GM12878 (cell line): ENCODE results near the gene CD248. TPM values are rescaled to one million over a fixed set of nuclear protein-coding genes. Genes with fewer than 3 reads are reported as not detected.

Source experiments
- ATAC-seq: fragments of 200-7000 bp; cut with Tn5 transposase; 3 replicates; pipeline ENCODE4 v1.9.1; 2020; ENCODE audit warnings: mild to moderate bottlenecking, moderate library complexity
- BruUV-seq: library from RNA; stranded (reverse); fragments of 400-500 nt; replicated peaks from 2 replicates; lab custom pipeline; 2021; lab: Mats Ljungman, UMichigan
- CTCF ChIA-PET: fragments of 300-600 bp; sonication (Branson Sonifier 250); formaldehyde crosslinking; extraction: SDS; loops from one replicate; lab custom pipeline; 2021; ENCODE audit warnings: inconsistent platforms; lab: Yijun Ruan, JAX
- POLR2A ChIA-PET: fragments of 350-600 bp; formaldehyde crosslinking; extraction: SDS; loops from one replicate; lab custom pipeline; 2021; ENCODE audit warnings: inconsistent platforms; lab: Charles Lee
- RAD21 ChIA-PET: fragments of 300-600 bp; sonication (Branson Sonifier 250); formaldehyde crosslinking; loops from one replicate; lab custom pipeline; 2023; ENCODE audit warnings: antibody characterized with exemption; ENCODE audit not compliant: unreplicated experiment; lab: Charles Lee
- SMC1A ChIA-PET: fragments of 300-600 bp; sonication (Branson Sonifier 250); formaldehyde crosslinking; loops from one replicate; lab custom pipeline; 2023; ENCODE audit not compliant: unreplicated experiment, uncharacterized antibody; lab: Charles Lee
- DNase-seq: peaks from one replicate; pipeline ENCODE4 v3.0.0-alpha.2; 2011; ENCODE audit warnings: low read depth, low spot score
- FAIRE-seq: peaks from 3 replicates; lab custom pipeline; 2011; peaks lifted over from hg19 to GRCh38; lab: Jason Lieb, UNC
- H2AFZ ChIP-seq: 2 replicates; pipeline ENCODE4 v1.6.0; 2011; ENCODE audit warnings: low read depth, low read length, control low read depth; ENCODE audit not compliant: control insufficient read depth
- H3K27ac ChIP-seq: 2 replicates; pipeline ENCODE4 v1.5.1; 2011; ENCODE audit warnings: control low read depth; ENCODE audit not compliant: control insufficient read depth, insufficient read depth
- H3K27me3 ChIP-seq, 2 experiments: replicated peaks in 1 of 2; 2 replicates each; pipeline versions ENCODE4 v1.6.0 to v1.6.1; 2011; ENCODE audit warnings: low read length in 1 of 2; ENCODE audit not compliant: control insufficient read depth in 2 of 2, insufficient read depth in 2 of 2
- H3K36me3 ChIP-seq, 2 experiments: 2 replicates each; pipeline ENCODE4 v1.5.1; 2011; ENCODE audit warnings: low read length in 1 of 2; ENCODE audit not compliant: control insufficient read depth in 2 of 2, insufficient read depth in 2 of 2
- H3K4me1 ChIP-seq: 2 replicates; pipeline ENCODE4 v1.6.1; 2011; ENCODE audit warnings: mild to moderate bottlenecking, low read length, moderate library complexity, mixed read lengths; ENCODE audit not compliant: control insufficient read depth, insufficient read depth
- H3K4me2 ChIP-seq: 2 replicates; pipeline ENCODE4 v1.6.0; 2011; ENCODE audit warnings: control low read depth; ENCODE audit not compliant: control insufficient read depth, insufficient read depth
- H3K4me3 ChIP-seq: fragments of 200-600 bp; sonication (generic); 2 replicates; pipeline ENCODE4 v1.5.1; 2016
- H3K79me2 ChIP-seq: 2 replicates; pipeline ENCODE4 v1.6.0; 2011; ENCODE audit warnings: low read length; ENCODE audit not compliant: control insufficient read depth, insufficient read depth
- H3K9ac ChIP-seq: 2 replicates; pipeline ENCODE4 v1.8.0; 2011; ENCODE audit warnings: low read length, control low read depth, mixed read lengths; ENCODE audit not compliant: control insufficient read depth, insufficient read depth
- H3K9me3 ChIP-seq: replicated peaks from 3 replicates; pipeline ENCODE4 v1.5.1; 2011; ENCODE audit warnings: mild to moderate bottlenecking, low read length; ENCODE audit not compliant: control insufficient read depth, insufficient read depth
- H4K20me1 ChIP-seq: 2 replicates; pipeline ENCODE4 v1.6.0; 2011; ENCODE audit not compliant: control insufficient read depth, insufficient read depth
- CEBPB ChIP-seq, 2 experiments: fragments of 150-350 bp in 1 of 2; IDR thresholded peaks; 2 replicates each; pipeline ENCODE4 v1.6.1; 2012 to 2014; ENCODE audit warnings: low read depth in 2 of 2, low read length in 2 of 2, borderline replicate concordance in 1 of 2, inconsistent platforms in 1 of 2
- FOXK2 ChIP-seq: fragments of 450-650 bp; IDR thresholded peaks from 2 replicates; pipeline ENCODE4 v1.6.1; 2017; ENCODE audit warnings: mild to moderate bottlenecking, moderate library complexity
- HDGF ChIP-seq: fragments of 450-650 bp; IDR thresholded peaks from 2 replicates; pipeline ENCODE4 v1.6.1; 2016; ENCODE audit warnings: antibody characterized with exemption
- MEF2B ChIP-seq: fragments of 450-650 bp; IDR thresholded peaks from 2 replicates; pipeline ENCODE4 v1.6.1; 2018; ENCODE audit warnings: mild to moderate bottlenecking, moderate library complexity; ENCODE audit not compliant: partially characterized antibody, poor library complexity, severe bottlenecking
- RELA ChIP-seq: fragments of 450-650 bp; IDR thresholded peaks from 2 replicates; pipeline ENCODE4 v1.8.0; 2014; ENCODE audit warnings: borderline replicate concordance; ENCODE audit not compliant: partially characterized antibody
- ZBTB40 ChIP-seq: fragments of 450-650 bp; IDR thresholded peaks from 2 replicates; pipeline ENCODE4 v1.6.1; 2016; ENCODE audit warnings: mild to moderate bottlenecking, moderate library complexity, borderline replicate concordance
- ZNF217 ChIP-seq: fragments of 450-650 bp; IDR thresholded peaks from 2 replicates; pipeline ENCODE4 v1.6.1; 2017; ENCODE audit warnings: antibody characterized with exemption, mild to moderate bottlenecking
- WGBS: methylation state at CpG from one replicate; pipeline ENCODE4 v1.1.6; 2016; ENCODE audit warnings: low lambda C conversion rate; ENCODE audit not compliant: insufficient replicate concordance, insufficient coverage; ENCODE audit errors: missing lambda C conversion rate; 5-methylcytosine and 5-hydroxymethylcytosine counted together
- in situ Hi-C: fragments of 300-500 bp; cut with MboI; formaldehyde crosslinking; loops from 9 replicates; pipeline ENCODE4 v1.14.3; 2018; ENCODE audit warnings: mixed read lengths
- intact Hi-C: fragments of 100-400 bp; cut with micrococcal nuclease; formaldehyde crosslinking; loops from one replicate; pipeline ENCODE4 v1.14.2; 2022; ENCODE audit not compliant: unreplicated experiment
- polyA plus RNA-seq, 11 experiments: library from polyadenylated mRNA; depleted of rRNA in 4 of 11; unstranded in 6 of 11; stranded (reverse) in 5 of 11; fragments of >200 nt; fragmentation: Nextera tagmentation in 4 of 11; fragmentation: Illumina TruSeq in 1 of 11; extraction: Ambion mirVana in 4 of 11; extraction: Trizol in 1 of 11; gene quantifications; 1 replicate in 1 of 11; 2 replicates in 10 of 11; pipeline versions ENCODE4 v1.2.1 to v1.2.3, GENCODE V29; 2011 to 2016; ENCODE audit warnings: inconsistent platforms in 2 of 11, missing spikeins in 2 of 11, low read depth in 1 of 11
- total RNA-seq, 4 experiments: library from RNA; depleted of rRNA in 3 of 4; stranded (reverse); fragments of >200 nt in 3 of 4; fragmentation: Illumina TruSeq in 1 of 4; extraction: Trizol in 1 of 4; gene quantifications; 2 replicates each; pipeline versions ENCODE4 v1.2.1 to v1.2.3, GENCODE V29; 2013 to 2021
- TF ChIP-seq, protein P1 (sequence below): fragments of 450-650 bp; IDR thresholded peaks from 2 replicates; pipeline ENCODE4 v1.6.1; 2017; ENCODE audit warnings: borderline replicate concordance
- TF ChIP-seq, protein P2 (sequence below): IDR thresholded peaks from 2 replicates; pipeline ENCODE4 v1.6.1; 2012; ENCODE audit warnings: improper control_type of control experiment, low read depth, low read length; ENCODE audit not compliant: insufficient replicate concordance
- TF ChIP-seq, protein P3 (sequence below), 3 experiments: IDR thresholded peaks in 2 of 3; conservative IDR thresholded peaks in 1 of 3; 2 replicates each; pipeline ENCODE4 v1.5.1; 2011; ENCODE audit warnings: low read depth in 3 of 3, low read length in 3 of 3, mild to moderate bottlenecking in 3 of 3, control low read depth in 2 of 3, moderate library complexity in 2 of 3, inconsistent platforms in 1 of 3, mixed read lengths in 1 of 3; ENCODE audit not compliant: control insufficient read depth in 2 of 3, insufficient read depth in 1 of 3; ENCODE audit errors: extremely low read depth in 1 of 3

Gene CD248
- total and polyA plus RNA-seq, 10 of the 15 experiments (the other 5 are each of a cell fraction or from before 2014, with no cell fraction given) = 0.10 to 0.21 (median 0.20) TPM; not detected in 7

- Histone ChIP-seq H3K9ac (no peak overlapping the region), H3K27me3 (no peaks in the 10 kb centered on the region; a peak in 1 of 4 replicates), H3K27ac (no peak overlapping the region), H3K36me3 (no peaks in the 10 kb centered on the region), H4K20me1 (no peaks in the 10 kb centered on the region), H2AFZ (no peak overlapping the region), H3K9me3 (no peaks in the 10 kb centered on the region; the same call in 2 of the 3 replicates), H3K79me2 (no peaks in the 10 kb centered on the region), H3K4me2 (no peak overlapping the region), H3K4me3 (no peak overlapping the region), H3K4me1 (peaks cover 8% of the 10 kb centered on the region)
- WGBS = 68% methylated on average over 1 of the region's 1 CpG
- DNase-seq = no peak
- intact Hi-C loops = no loop called here
- ChIA-PET SMC1A (interaction anchor here (3.4 kb wide), 1 partner anchor 12 kb away, joined by 12 read pairs; no protein-coding TSS in a partner anchor), RAD21 (no interaction called here), CTCF (interaction anchor here (3.8 kb wide), 1 partner anchor 12 kb away, joined by 34 read pairs; no protein-coding TSS in a partner anchor), POLR2A (no interaction called here)
- ATAC-seq = no peak
- FAIRE-seq = no peak
- in situ Hi-C loops = no loop called here
- BruUV-seq = no TSS peak
- TF ChIP-seq CEBPB (IDR thresholded peaks at IDR 0.05; ENCODE audit: borderline replicate concordance in 1 of 2, low read depth in 2 of 2, low read length in 2 of 2) (no peak), FOXK2 (no peak), ZNF217 (no peak), RELA (no peak), HDGF (no peak), MEF2B (no peak), ZBTB40 (no peak)
- TF ChIP-seq, protein P1, sequence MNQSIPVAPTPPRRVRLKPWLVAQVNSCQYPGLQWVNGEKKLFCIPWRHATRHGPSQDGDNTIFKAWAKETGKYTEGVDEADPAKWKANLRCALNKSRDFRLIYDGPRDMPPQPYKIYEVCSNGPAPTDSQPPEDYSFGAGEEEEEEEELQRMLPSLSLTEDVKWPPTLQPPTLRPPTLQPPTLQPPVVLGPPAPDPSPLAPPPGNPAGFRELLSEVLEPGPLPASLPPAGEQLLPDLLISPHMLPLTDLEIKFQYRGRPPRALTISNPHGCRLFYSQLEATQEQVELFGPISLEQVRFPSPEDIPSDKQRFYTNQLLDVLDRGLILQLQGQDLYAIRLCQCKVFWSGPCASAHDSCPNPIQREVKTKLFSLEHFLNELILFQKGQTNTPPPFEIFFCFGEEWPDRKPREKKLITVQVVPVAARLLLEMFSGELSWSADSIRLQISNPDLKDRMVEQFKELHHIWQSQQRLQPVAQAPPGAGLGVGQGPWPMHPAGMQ = no peak
- TF ChIP-seq, protein P2, sequence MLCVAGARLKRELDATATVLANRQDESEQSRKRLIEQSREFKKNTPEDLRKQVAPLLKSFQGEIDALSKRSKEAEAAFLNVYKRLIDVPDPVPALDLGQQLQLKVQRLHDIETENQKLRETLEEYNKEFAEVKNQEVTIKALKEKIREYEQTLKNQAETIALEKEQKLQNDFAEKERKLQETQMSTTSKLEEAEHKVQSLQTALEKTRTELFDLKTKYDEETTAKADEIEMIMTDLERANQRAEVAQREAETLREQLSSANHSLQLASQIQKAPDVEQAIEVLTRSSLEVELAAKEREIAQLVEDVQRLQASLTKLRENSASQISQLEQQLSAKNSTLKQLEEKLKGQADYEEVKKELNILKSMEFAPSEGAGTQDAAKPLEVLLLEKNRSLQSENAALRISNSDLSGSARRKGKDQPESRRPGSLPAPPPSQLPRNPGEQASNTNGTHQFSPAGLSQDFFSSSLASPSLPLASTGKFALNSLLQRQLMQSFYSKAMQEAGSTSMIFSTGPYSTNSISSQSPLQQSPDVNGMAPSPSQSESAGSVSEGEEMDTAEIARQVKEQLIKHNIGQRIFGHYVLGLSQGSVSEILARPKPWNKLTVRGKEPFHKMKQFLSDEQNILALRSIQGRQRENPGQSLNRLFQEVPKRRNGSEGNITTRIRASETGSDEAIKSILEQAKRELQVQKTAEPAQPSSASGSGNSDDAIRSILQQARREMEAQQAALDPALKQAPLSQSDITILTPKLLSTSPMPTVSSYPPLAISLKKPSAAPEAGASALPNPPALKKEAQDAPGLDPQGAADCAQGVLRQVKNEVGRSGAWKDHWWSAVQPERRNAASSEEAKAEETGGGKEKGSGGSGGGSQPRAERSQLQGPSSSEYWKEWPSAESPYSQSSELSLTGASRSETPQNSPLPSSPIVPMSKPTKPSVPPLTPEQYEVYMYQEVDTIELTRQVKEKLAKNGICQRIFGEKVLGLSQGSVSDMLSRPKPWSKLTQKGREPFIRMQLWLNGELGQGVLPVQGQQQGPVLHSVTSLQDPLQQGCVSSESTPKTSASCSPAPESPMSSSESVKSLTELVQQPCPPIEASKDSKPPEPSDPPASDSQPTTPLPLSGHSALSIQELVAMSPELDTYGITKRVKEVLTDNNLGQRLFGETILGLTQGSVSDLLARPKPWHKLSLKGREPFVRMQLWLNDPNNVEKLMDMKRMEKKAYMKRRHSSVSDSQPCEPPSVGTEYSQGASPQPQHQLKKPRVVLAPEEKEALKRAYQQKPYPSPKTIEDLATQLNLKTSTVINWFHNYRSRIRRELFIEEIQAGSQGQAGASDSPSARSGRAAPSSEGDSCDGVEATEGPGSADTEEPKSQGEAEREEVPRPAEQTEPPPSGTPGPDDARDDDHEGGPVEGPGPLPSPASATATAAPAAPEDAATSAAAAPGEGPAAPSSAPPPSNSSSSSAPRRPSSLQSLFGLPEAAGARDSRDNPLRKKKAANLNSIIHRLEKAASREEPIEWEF = no peak
- TF ChIP-seq, protein P3, sequence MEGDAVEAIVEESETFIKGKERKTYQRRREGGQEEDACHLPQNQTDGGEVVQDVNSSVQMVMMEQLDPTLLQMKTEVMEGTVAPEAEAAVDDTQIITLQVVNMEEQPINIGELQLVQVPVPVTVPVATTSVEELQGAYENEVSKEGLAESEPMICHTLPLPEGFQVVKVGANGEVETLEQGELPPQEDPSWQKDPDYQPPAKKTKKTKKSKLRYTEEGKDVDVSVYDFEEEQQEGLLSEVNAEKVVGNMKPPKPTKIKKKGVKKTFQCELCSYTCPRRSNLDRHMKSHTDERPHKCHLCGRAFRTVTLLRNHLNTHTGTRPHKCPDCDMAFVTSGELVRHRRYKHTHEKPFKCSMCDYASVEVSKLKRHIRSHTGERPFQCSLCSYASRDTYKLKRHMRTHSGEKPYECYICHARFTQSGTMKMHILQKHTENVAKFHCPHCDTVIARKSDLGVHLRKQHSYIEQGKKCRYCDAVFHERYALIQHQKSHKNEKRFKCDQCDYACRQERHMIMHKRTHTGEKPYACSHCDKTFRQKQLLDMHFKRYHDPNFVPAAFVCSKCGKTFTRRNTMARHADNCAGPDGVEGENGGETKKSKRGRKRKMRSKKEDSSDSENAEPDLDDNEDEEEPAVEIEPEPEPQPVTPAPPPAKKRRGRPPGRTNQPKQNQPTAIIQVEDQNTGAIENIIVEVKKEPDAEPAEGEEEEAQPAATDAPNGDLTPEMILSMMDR (IDR thresholded peaks at IDR 0.05 in 2 of 3, conservative IDR thresholded peaks at IDR 0.05 in 1 of 3; ENCODE audit: control insufficient read depth in 2 of 3, extremely low read depth in 1 of 3, insufficient read depth in 1 of 3, low read depth in 3 of 3, low read length in 3 of 3) = no peak
These were observed 6.8 kb upstream of the CD248 start for GRCh38 chr11:66323684-66324083.
